Measurements from ENCODE around the gene POU2F3.

The POU2F3 gene

GRCh38 chr11:120226714-120227113 lies 13.2 kb upstream of the POU2F3 start:
- DNase-seq (ENCODE audit: low read depth): no peak

GRCh38 chr11:120227228-120227852 lies 12.6 kb upstream of the POU2F3 start:
- no peak for DNase-seq (ENCODE audit: low read depth)

- DNase-seq (ENCODE audit: low read depth): no peak
These were observed 11.1 kb upstream of the POU2F3 start for GRCh38 chr11:120228794-120229384.

GRCh38 chr11:120229451-120230424 lies 10.2 kb upstream of the POU2F3 start:
- no peak for DNase-seq (ENCODE audit: low read depth)

- DNase-seq (ENCODE audit: low read depth): no peak
These were observed 9.4 kb upstream of the POU2F3 start for GRCh38 chr11:120230433-120231071.

- no peak for DNase-seq (ENCODE audit: low read depth)
These were observed 8.0 kb upstream of the POU2F3 start for GRCh38 chr11:120231963-120232362.

GRCh38 chr11:120233207-120233803 lies 6.6 kb upstream of the POU2F3 start:
- DNase-seq (ENCODE audit: low read depth): no peak

- DNase-seq (ENCODE audit: low read depth): no peak
These were observed 4.8 kb upstream of the POU2F3 start for GRCh38 chr11:120235024-120235628.

- DNase-seq (ENCODE audit: low read depth): no peak
These were observed 3.5 kb upstream of the POU2F3 start for GRCh38 chr11:120236169-120237107.

GRCh38 chr11:120238968-120239620 lies 846 bp upstream of the POU2F3 start:
- DNase-seq (ENCODE audit: low read depth): no peak

- no peak for DNase-seq (ENCODE audit: low read depth)
These were observed 926 bp downstream of the POU2F3 start for GRCh38 chr11:120240866-120241265.

GRCh38 chr11:120241277-120241676 lies 1.3 kb downstream of the POU2F3 start:
- no peak for DNase-seq (ENCODE audit: low read depth)

- no peak for DNase-seq (ENCODE audit: low read depth)
These were observed 3.3 kb downstream of the POU2F3 start for GRCh38 chr11:120243221-120243620.

GRCh38 chr11:120244476-120245365 lies 4.8 kb downstream of the POU2F3 start:
- DNase-seq (ENCODE audit: low read depth): no peak

GRCh38 chr11:120245434-120245833 lies 5.5 kb downstream of the POU2F3 start:
- DNase-seq (ENCODE audit: low read depth): no peak

GRCh38 chr11:120248551-120249278 lies 8.8 kb downstream of the POU2F3 start:
- no peak for DNase-seq (ENCODE audit: low read depth)

- DNase-seq (ENCODE audit: low read depth): no peak
These were observed 9.6 kb downstream of the POU2F3 start for GRCh38 chr11:120249279-120250262.
